B cell (primary cell): Measurements from ENCODE around the gene DDA1. TPM values are rescaled to one million over a fixed set of nuclear protein-coding genes. Genes with fewer than 3 reads are reported as not detected.

Experiments used
- ATAC-seq: fragments of 200-7000 bp; cut with Tn5 transposase; one replicate; pipeline ENCODE4 v1.10.0; 2021; ENCODE audit warnings: low read depth, mild to moderate bottlenecking, moderate number of reproducible peaks, moderate library complexity
- CTCF ChIA-PET: fragments of 350-600 bp; sonication (Branson Sonifier 250); formaldehyde crosslinking; loops from one replicate; lab custom pipeline; 2021; ENCODE audit warnings: antibody characterized with exemption, inconsistent platforms; lab: Charles Lee
- POLR2A ChIA-PET: fragments of 350-600 bp; sonication (Branson Sonifier 250); formaldehyde crosslinking; loops from one replicate; lab custom pipeline; 2021; ENCODE audit warnings: antibody characterized with exemption; lab: Charles Lee
- DNase-seq: peaks from one replicate; pipeline ENCODE4 v3.0.0; 2013
- H2AFZ ChIP-seq: 2 replicates; pipeline ENCODE4 v1.6.1; 2012; ENCODE audit warnings: mild to moderate bottlenecking, low read depth, low read length; ENCODE audit not compliant: insufficient read depth, poor library complexity, severe bottlenecking
- H3K27ac ChIP-seq, 2 donors: 1 replicate in 1 of 2; 2 replicates in 1 of 2; pipeline ENCODE4 v1.5.1; 2012 to 2013; ENCODE audit warnings: low read length in 2 of 2, mild to moderate bottlenecking in 2 of 2, moderate library complexity in 1 of 2
- H3K27me3 ChIP-seq, 4 experiments: fragments of 200-600 bp in 1 of 4; sonication (generic) in 1 of 4; replicated peaks in 1 of 4; 1 replicate in 2 of 4; 2 replicates in 2 of 4; pipeline versions ENCODE4 v1.6.1 to v1.7.0; 2013 to 2016; ENCODE audit warnings: low read length in 3 of 4, mild to moderate bottlenecking in 2 of 4, mixed read lengths in 1 of 4, moderate library complexity in 1 of 4; ENCODE audit not compliant: insufficient read depth in 4 of 4, control insufficient read depth in 3 of 4; ENCODE audit errors: control extremely low read depth in 1 of 4
- H3K36me3 ChIP-seq, 2 experiments: replicated peaks in 1 of 2; 1 replicate in 1 of 2; 2 replicates in 1 of 2; pipeline versions ENCODE4 v1.6.1 to v1.7.1; 2013; ENCODE audit warnings: low read length in 1 of 2; ENCODE audit not compliant: insufficient read depth in 2 of 2, control insufficient read depth in 1 of 2; ENCODE audit errors: control extremely low read depth in 1 of 2, extremely low read depth in 1 of 2
- H3K4me1 ChIP-seq, 2 donors: fragments of 200-600 bp in 1 of 2; sonication (generic) in 1 of 2; 1 replicate in 1 of 2; 2 replicates in 1 of 2; pipeline versions ENCODE4 v1.5.1 to v1.6.1; 2013 to 2017; ENCODE audit warnings: low read length in 2 of 2; ENCODE audit not compliant: control insufficient read depth in 2 of 2, insufficient read depth in 2 of 2
- H3K4me2 ChIP-seq: replicated peaks from 2 replicates; pipeline ENCODE3; 2012; ENCODE audit warnings: mild to moderate bottlenecking, low read depth, low read length; ENCODE audit not compliant: poor library complexity, severe bottlenecking
- H3K4me3 ChIP-seq, 5 experiments: fragments of 200-600 bp in 1 of 5; sonication (generic) in 1 of 5; 1 replicate in 3 of 5; 2 replicates in 2 of 5; pipeline versions ENCODE4 v1.5.1 to v1.7.0; 2011 to 2016; ENCODE audit warnings: low read length in 4 of 5, mild to moderate bottlenecking in 4 of 5, low read depth in 2 of 5, control low read depth in 1 of 5, moderate library complexity in 1 of 5; ENCODE audit not compliant: insufficient read depth in 1 of 5; ENCODE audit errors: control extremely low read depth in 1 of 5, extremely low read depth in 1 of 5
- H3K79me2 ChIP-seq: fragments of 200-600 bp; sonication (generic); one replicate; pipeline ENCODE4 v1.6.0; 2016; ENCODE audit warnings: low read length; ENCODE audit not compliant: control insufficient read depth, insufficient read depth
- H3K9ac ChIP-seq: fragments of 200-600 bp; sonication (generic); 2 replicates; pipeline ENCODE4 v1.6.1; 2017; ENCODE audit warnings: mild to moderate bottlenecking, low read length, moderate library complexity
- H3K9me3 ChIP-seq, 3 donors: one replicate each; pipeline versions ENCODE4 v1.6.1 to v1.7.1; 2013; ENCODE audit warnings: low read length in 2 of 3; ENCODE audit not compliant: control insufficient read depth in 2 of 3, insufficient read depth in 1 of 3; ENCODE audit errors: control extremely low read depth in 1 of 3
- H4K20me1 ChIP-seq: 2 replicates; pipeline ENCODE4 v1.6.0; 2012; ENCODE audit warnings: mild to moderate bottlenecking, low read length; ENCODE audit not compliant: insufficient read depth, control insufficient read depth, poor library complexity, severe bottlenecking
- H3K27ac Mint-ChIP-seq: one replicate; pipeline ENCODE4 v1.8.0; 2021; ENCODE audit warnings: mixed read lengths
- H3K27me3 Mint-ChIP-seq: one replicate; pipeline ENCODE4 v1.8.0; 2021; ENCODE audit warnings: mixed read lengths
- H3K4me1 Mint-ChIP-seq: one replicate; pipeline ENCODE4 v1.8.0; 2021; ENCODE audit warnings: mixed read lengths
- H3K4me3 Mint-ChIP-seq: one replicate; pipeline ENCODE4 v1.8.0; 2021; ENCODE audit warnings: mixed read lengths
- H3K9me3 Mint-ChIP-seq: one replicate; pipeline ENCODE4 v1.8.0; 2022; ENCODE audit warnings: mixed read lengths; ENCODE audit not compliant: insufficient read depth
- EZH2 ChIP-seq: IDR thresholded peaks from 2 replicates; pipeline ENCODE4 v1.6.1; 2012; ENCODE audit warnings: borderline replicate concordance, low read depth, mild to moderate bottlenecking, moderate library complexity, low read length; ENCODE audit not compliant: insufficient read depth, poor library complexity, severe bottlenecking
- WGBS: methylation state at CpG from one replicate; pipeline ENCODE4 v1.1.5; 2013; ENCODE audit warnings: missing lambda C conversion rate; ENCODE audit not compliant: insufficient coverage; 5-methylcytosine and 5-hydroxymethylcytosine counted together
- intact Hi-C: fragments of 100-400 bp; cut with micrococcal nuclease; formaldehyde crosslinking; loops from one replicate; pipeline ENCODE4 v1.10.0; 2022
- polyA plus RNA-seq: library from polyadenylated mRNA; depleted of rRNA; stranded (reverse); fragments of >200 nt; gene quantifications from 2 replicates; pipeline ENCODE4 v1.2.3, GENCODE V29; 2012
- total RNA-seq, 2 donors: library from RNA; stranded (reverse); fragments of 120-200 nt in 1 of 2; gene quantifications; 1 replicate in 1 of 2; 2 replicates in 1 of 2; pipeline versions ENCODE4 v1.2.3 to v1.2.4, GENCODE V29; 2013 to 2022
- TF ChIP-seq, protein P1 (sequence below): fragments of 200-600 bp; IDR thresholded peaks from one replicate; pipeline ENCODE4 v1.8.0; 2022; ENCODE audit warnings: antibody characterized with exemption, mild to moderate bottlenecking

DDA1 gene
- total and polyA plus RNA-seq, 2 donors (not counting 1 experiment from before 2014, with no cell fraction given) = 38.4 TPM

DNA sequence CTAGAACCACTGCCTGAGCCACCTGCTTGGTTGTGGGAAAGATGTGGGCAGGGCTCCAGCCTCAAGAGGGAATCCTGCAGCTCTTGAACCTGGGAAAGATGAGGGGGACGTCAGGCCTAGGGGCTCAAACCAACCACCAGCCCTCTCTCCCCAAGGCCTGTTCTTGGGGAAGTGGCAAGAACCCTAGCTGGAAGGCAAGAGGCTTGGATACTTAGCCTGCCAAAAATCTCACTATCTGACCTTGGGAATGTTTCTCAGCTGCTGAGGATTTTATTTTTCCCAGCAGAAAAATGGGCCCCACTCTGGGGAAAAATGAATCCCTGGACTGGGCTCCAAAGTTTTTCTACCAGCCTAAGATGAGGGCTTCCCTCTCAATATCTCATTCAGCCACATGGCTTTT is 49.4 kb upstream of the DDA1 start:
- Histone ChIP-seq H3K27ac (no peak overlapping the region), H3K9ac (no peak overlapping the region), H3K79me2 (no peaks in the 10 kb centered on the region), H2AFZ (no peak overlapping the region), H3K4me3 (no peak overlapping the region), H3K4me1 (peaks cover 0 to 10% of the 10 kb centered on the region in 2 donors), H3K27me3 (no peaks in the 10 kb centered on the region), H3K9me3 (peaks cover 0 to 20% (median 6%) of the 10 kb centered on the region in 3 donors), H3K4me2 (no peak overlapping the region), H4K20me1 (no peaks in the 10 kb centered on the region), H3K36me3 (no peaks in the 10 kb centered on the region)
- no peak for DNase-seq
- Mint-ChIP-seq H3K4me3 (no peak overlapping the region), H3K4me1 (peaks cover 10% of the 10 kb centered on the region), H3K9me3 (no peaks in the 10 kb centered on the region), H3K27me3 (no peaks in the 10 kb centered on the region), H3K27ac (no peak overlapping the region)
- ATAC-seq = no peak
- TF ChIP-seq EZH2 = no peak
- TF ChIP-seq, protein P1, sequence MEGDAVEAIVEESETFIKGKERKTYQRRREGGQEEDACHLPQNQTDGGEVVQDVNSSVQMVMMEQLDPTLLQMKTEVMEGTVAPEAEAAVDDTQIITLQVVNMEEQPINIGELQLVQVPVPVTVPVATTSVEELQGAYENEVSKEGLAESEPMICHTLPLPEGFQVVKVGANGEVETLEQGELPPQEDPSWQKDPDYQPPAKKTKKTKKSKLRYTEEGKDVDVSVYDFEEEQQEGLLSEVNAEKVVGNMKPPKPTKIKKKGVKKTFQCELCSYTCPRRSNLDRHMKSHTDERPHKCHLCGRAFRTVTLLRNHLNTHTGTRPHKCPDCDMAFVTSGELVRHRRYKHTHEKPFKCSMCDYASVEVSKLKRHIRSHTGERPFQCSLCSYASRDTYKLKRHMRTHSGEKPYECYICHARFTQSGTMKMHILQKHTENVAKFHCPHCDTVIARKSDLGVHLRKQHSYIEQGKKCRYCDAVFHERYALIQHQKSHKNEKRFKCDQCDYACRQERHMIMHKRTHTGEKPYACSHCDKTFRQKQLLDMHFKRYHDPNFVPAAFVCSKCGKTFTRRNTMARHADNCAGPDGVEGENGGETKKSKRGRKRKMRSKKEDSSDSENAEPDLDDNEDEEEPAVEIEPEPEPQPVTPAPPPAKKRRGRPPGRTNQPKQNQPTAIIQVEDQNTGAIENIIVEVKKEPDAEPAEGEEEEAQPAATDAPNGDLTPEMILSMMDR = no peak
- POLR2A ChIA-PET = interaction anchor here (1.3 kb wide), 1 partner anchor 45 kb away, joined by 5 read pairs; the partner anchor contains the start of gene USE1
- intact Hi-C loops = loop anchor here (1.0 kb wide), 1 partner anchor 14 kb away; no protein-coding TSS in a partner anchor
- WGBS = no CpG with 5 or more reads among the region's 1 CpG
- CTCF ChIA-PET = interaction anchor here (0.7 to 4.8 kb wide), 16 partner anchors 8 to 184 kb away, joined by 3 to 46 read pairs (median 6); partner anchors contain the start of genes ANKLE1, BABAM1, MRPL34 and MYO9B

DNA sequence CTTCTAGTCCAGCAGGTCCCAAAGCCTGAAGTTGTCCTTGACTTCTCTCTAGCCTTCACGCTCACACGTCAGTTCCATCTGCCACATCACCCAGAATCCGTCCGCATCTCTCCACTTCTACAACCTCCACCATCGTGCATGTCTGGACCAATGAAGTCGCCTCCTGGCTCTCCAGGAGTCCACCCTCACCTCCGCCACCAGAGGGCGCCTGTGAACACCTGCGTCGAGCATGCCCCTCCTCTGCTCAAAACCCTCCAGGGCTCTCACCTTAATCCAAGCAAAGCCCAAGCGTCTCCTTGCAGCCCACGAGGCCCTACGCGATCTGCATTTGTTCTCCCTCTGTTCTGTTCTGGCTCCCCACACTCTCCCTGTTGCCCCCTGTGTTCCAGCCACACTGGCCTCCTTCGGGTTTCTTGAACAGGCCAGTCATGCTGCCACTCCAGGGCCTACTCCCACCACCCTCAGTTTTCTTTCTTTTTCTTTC is 48.5 kb upstream of the DDA1 start:
- H3K27ac ChIP-seq = no peak overlapping the region
- peaks cover 0 to 20% (median 6%) of the 10 kb centered on the region in 3 donors for H3K9me3 ChIP-seq
- ChIA-PET POLR2A (interaction anchor here (0.6 to 1.3 kb wide), 3 partner anchors 46 to 548 kb away, joined by 5 to 6 read pairs (median 5); partner anchors contain the start of gene USE1), CTCF (interaction anchor here (0.7 to 4.8 kb wide), 15 partner anchors 10 to 844 kb away, joined by 3 to 46 read pairs (median 6); partner anchors contain the start of genes ABHD8, ANKLE1, MRPL34 and MYO9B)
- Mint-ChIP-seq H3K4me3 (no peak overlapping the region), H3K4me1 (peaks cover 10% of the 10 kb centered on the region), H3K27ac (no peak overlapping the region), H3K27me3 (no peaks in the 10 kb centered on the region), H3K9me3 (no peaks in the 10 kb centered on the region)
- ATAC-seq = peak; percentile 99
- no peak overlapping the region for H3K9ac ChIP-seq
- peak; percentile 89 for DNase-seq
- intact Hi-C loops = loop anchor here (1.0 kb wide), 4 partner anchors 15 to 194 kb away; no protein-coding TSS in a partner anchor
- peaks cover 0 to 10% of the 10 kb centered on the region in 2 donors for H3K4me1 ChIP-seq
- H3K4me2 ChIP-seq = no peak overlapping the region
- no peaks in the 10 kb centered on the region for H4K20me1 ChIP-seq
- no peak overlapping the region for H2AFZ ChIP-seq
- H3K36me3 ChIP-seq = no peaks in the 10 kb centered on the region
- no peaks in the 10 kb centered on the region for H3K79me2 ChIP-seq
- H3K27me3 ChIP-seq = no peaks in the 10 kb centered on the region
- TF ChIP-seq, protein P1 = peak; percentile 91
- no peak for TF ChIP-seq EZH2
- WGBS = 29% methylated on average over 14 of the region's 15 CpGs
- no peak overlapping the region for H3K4me3 ChIP-seq
